Central memory CD8-positive, alpha-beta T cell (primary cell): Measurements from ENCODE around the gene ADI1.

ENCODE experiments used
- ATAC-seq: fragments of 150-1000 bp; cut with Tn5 transposase; replicated peaks from 2 replicates; pipeline ENCODE4 v1.10.0; 2022; ENCODE audit warnings: mild to moderate bottlenecking, moderate FRiP score, moderate number of reproducible peaks; ENCODE audit not compliant: poor library complexity, severe bottlenecking; ENCODE audit errors: extremely low read depth
- DNase-seq, 2 donors: peaks; one replicate each; pipeline ENCODE4 v3.0.0; 2021; ENCODE audit warnings: low spot score in 2 of 2
- H3K27ac Mint-ChIP-seq: one replicate; pipeline ENCODE4 v1.8.0; 2022; ENCODE audit warnings: low read depth, mild to moderate bottlenecking, moderate library complexity, mixed read lengths
- H3K27me3 Mint-ChIP-seq: one replicate; pipeline ENCODE4 v1.8.0; 2022; ENCODE audit warnings: mixed read lengths
- H3K36me3 Mint-ChIP-seq: one replicate; pipeline ENCODE4 v1.8.0; 2022; ENCODE audit warnings: mild to moderate bottlenecking, moderate library complexity, mixed read lengths; ENCODE audit not compliant: insufficient read depth
- H3K4me1 Mint-ChIP-seq: one replicate; pipeline ENCODE4 v1.8.0; 2022; ENCODE audit warnings: mixed read lengths
- H3K4me3 Mint-ChIP-seq: one replicate; pipeline ENCODE4 v1.8.0; 2022; ENCODE audit warnings: mild to moderate bottlenecking, moderate library complexity, mixed read lengths
- H3K9me3 Mint-ChIP-seq: one replicate; pipeline ENCODE4 v1.8.0; 2022; ENCODE audit warnings: mixed read lengths

ADI1 gene

DNA sequence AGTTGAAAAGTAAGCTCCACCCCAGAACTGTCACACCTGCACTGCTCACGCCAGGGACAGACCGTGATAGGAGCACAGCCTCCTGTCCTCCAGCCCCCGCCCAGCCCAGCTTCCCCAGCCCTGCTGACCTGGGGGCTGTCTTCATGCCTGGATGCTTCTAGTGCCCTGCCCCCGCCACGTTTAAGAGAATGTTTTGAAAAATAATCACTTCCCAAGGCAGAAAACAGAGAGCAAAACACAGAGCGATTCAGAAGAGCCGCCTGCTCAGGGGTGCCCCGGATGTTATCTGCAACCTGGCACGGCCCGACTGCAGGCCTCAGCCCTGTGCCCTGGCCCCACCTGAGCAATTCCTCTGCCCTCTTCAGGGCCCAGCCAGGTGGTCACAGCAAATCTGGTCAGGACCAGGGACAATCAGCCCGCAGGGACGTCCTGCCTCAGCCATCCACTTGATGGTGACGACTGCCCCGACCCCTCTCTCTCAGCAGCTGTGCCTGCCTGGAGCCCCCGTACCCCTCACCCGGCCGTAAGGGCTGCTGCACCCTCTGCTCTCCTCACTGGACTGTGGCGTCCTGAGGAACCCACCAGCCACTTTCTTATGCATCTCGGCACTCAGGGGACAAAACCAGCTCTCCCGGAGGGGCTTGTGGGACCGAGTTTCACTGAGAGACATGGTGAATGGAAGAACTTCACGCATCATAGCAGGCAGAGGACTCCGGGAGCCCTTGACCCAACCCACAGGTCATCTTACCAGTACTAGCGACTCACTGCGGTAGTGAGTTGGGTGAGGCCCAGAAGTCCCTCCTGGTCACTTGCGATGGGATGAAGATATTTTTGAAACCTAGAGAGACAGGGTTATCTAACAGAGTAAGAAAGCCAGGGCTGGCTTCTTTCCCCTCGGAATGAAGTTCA, 30.2 kb downstream of the ADI1 start:
- ATAC-seq (no peak), DNase-seq (no peak)
- Mint-ChIP-seq H3K4me1 (no peaks in the 10 kb centered on the region), H3K9me3 (no peaks in the 10 kb centered on the region), H3K4me3 (no peak overlapping the region), H3K27me3 (no peaks in the 10 kb centered on the region), H3K36me3 (peaks cover 2% of the 10 kb centered on the region), H3K27ac (peak overlapping the region; percentile 68)

- no peak overlapping the region for H3K4me3 Mint-ChIP-seq
- no peak for DNase-seq
- H3K27ac Mint-ChIP-seq = no peak overlapping the region
- H3K27me3 Mint-ChIP-seq = no peaks in the 10 kb centered on the region
- H3K36me3 Mint-ChIP-seq = peaks cover 2% of the 10 kb centered on the region
- no peak for ATAC-seq
- H3K4me1 Mint-ChIP-seq = no peaks in the 10 kb centered on the region
- no peaks in the 10 kb centered on the region for H3K9me3 Mint-ChIP-seq
Measured at GRCh38 chr2:3488061-3488531, 31.2 kb downstream of the ADI1 start.

- no peak overlapping the region for H3K27ac Mint-ChIP-seq
- DNase-seq (no peak), ATAC-seq (no peak)
- H3K27me3 Mint-ChIP-seq = no peaks in the 10 kb centered on the region
- H3K4me3 Mint-ChIP-seq = no peak overlapping the region
- no peaks in the 10 kb centered on the region for H3K4me1 Mint-ChIP-seq
- no peaks in the 10 kb centered on the region for H3K9me3 Mint-ChIP-seq
- peaks cover 2% of the 10 kb centered on the region for H3K36me3 Mint-ChIP-seq
Measured at GRCh38 chr2:3487432-3487831, 31.9 kb downstream of the ADI1 start.

GRCh38 chr2:3487028-3487425, 32.3 kb downstream of the ADI1 start:
- Mint-ChIP-seq H3K4me1 (no peaks in the 10 kb centered on the region), H3K4me3 (no peak overlapping the region), H3K9me3 (no peaks in the 10 kb centered on the region), H3K36me3 (peaks cover 2% of the 10 kb centered on the region), H3K27me3 (no peaks in the 10 kb centered on the region), H3K27ac (no peak overlapping the region)
- DNase-seq = no peak
- no peak for ATAC-seq

DNA sequence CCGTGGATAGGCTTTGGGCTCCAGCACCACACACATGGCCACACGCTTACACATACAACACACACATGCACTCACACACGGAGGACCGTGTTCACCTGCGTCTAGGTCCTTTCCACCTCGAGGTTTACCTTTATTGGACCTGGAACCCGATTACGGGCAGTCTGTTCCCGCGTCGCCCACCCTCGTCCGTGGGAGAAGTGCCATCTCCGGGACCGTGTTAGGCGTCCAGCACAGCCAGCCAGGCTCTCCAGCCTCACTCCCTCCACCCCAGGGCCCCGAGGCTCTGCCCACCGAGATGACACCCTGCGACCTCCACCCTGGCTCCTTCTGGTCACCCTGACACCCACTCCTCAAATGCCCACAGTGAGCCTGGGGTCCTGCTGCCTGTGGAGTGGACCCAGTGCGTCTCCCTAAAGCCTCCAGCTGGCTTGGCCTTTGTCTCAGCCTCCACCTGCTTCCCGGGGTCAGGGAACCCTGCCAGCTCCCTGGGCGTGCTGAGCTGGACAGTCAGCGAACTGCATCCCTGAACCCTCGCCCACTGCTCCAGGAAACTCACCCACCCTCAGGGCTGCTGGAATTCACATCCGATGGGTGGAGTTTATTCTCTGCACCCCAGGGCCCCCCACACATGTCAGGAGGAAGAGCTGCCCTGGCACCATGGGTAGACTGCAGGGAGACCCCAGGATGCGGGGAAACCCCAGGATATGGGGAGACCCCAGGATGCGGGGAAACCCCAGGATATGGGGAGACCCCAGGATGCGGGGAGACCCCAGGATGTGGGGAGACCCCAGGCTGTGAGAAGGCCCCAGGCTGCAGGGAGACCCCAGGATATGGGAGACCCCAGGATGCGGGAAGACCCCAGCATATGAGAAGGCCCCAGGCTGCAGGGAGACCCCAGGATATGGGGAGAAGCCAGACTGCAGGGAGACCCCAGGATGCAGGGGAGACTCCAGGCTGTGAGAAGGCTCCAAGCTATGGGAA, 33.0 kb downstream of the ADI1 start:
- Mint-ChIP-seq H3K9me3 (no peaks in the 10 kb centered on the region), H3K36me3 (peaks cover 2% of the 10 kb centered on the region), H3K27ac (peak overlapping the region; percentile 80), H3K4me3 (no peak overlapping the region), H3K27me3 (no peaks in the 10 kb centered on the region), H3K4me1 (no peaks in the 10 kb centered on the region)
- DNase-seq = no peak
- no peak for ATAC-seq

DNA sequence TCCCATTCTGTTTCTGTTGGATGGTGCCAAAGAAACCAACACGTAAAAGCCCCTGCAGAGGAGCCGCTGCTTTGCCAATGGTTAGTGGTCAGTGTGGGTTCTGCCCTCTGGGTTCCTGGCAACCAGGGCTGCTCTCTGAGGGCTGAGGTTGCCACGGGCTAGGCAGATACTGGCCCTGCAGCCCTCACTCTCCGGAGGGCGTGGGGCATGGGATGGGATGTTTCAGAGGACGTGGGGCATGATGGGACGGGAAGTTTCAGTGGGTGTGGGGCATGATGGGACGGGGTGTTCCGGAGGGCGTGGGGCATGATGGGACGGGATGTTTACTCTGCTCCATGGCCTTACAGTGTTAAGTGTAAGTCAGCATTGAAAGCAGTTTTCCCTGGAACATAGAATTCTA, 34.2 kb downstream of the ADI1 start:
- DNase-seq (no peak), ATAC-seq (no peak)
- H3K27ac Mint-ChIP-seq = peak overlapping the region; percentile 80
- no peaks in the 10 kb centered on the region for H3K9me3 Mint-ChIP-seq
- H3K4me3 Mint-ChIP-seq = no peak overlapping the region
- peaks cover 2% of the 10 kb centered on the region for H3K36me3 Mint-ChIP-seq
- H3K27me3 Mint-ChIP-seq = no peaks in the 10 kb centered on the region
- no peaks in the 10 kb centered on the region for H3K4me1 Mint-ChIP-seq

DNA sequence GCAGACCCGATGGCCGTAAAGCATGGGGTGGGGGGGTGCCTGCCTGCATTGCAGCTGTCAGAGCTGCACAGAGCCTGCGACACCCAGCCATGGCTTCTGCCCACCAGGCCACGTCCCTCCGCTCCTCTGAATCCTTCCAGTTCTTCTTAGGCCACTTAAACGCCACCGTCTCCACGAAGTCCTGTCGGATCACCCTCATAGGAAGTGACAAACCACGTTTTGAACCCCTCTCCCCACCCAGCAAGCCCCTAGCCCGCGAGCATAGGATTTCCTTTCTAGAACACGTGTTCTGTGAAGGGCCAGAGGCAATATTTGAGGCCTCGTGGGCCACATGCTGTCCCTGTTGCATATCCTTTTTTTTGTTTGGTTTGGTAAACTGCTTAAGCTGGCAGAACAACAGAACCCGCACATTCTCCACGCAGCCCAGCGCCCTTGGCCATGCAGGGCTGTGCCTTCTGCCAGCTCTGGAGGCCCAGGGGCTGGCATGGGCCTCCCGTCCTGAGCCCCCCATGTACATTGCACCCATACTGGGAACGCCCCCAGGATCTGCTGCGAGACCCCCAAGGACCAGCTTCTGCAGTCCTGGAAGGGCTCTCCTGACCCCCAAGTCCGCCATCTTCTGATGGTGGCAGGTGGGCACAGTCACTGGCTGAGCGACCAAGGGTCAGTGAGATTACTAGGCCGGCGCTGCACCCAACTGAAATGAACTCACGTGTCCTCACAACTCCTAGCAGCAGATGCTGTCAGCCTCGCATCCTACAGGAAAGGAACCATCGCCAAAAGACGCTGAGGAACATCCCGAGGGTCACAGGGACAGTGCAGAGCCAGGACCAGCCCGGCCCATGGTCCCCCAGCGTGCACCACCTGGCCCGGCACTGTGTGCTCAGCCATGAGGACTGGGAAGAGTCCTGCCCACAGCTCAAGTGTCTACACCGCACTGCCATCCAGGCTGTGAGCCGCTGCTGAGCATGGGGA, 35.1 kb downstream of the ADI1 start:
- Mint-ChIP-seq H3K4me3 (no peak overlapping the region), H3K4me1 (no peaks in the 10 kb centered on the region), H3K9me3 (no peaks in the 10 kb centered on the region), H3K27ac (no peak overlapping the region), H3K27me3 (no peaks in the 10 kb centered on the region), H3K36me3 (peaks cover 5% of the 10 kb centered on the region)
- ATAC-seq (no peak), DNase-seq (no peak)

DNA sequence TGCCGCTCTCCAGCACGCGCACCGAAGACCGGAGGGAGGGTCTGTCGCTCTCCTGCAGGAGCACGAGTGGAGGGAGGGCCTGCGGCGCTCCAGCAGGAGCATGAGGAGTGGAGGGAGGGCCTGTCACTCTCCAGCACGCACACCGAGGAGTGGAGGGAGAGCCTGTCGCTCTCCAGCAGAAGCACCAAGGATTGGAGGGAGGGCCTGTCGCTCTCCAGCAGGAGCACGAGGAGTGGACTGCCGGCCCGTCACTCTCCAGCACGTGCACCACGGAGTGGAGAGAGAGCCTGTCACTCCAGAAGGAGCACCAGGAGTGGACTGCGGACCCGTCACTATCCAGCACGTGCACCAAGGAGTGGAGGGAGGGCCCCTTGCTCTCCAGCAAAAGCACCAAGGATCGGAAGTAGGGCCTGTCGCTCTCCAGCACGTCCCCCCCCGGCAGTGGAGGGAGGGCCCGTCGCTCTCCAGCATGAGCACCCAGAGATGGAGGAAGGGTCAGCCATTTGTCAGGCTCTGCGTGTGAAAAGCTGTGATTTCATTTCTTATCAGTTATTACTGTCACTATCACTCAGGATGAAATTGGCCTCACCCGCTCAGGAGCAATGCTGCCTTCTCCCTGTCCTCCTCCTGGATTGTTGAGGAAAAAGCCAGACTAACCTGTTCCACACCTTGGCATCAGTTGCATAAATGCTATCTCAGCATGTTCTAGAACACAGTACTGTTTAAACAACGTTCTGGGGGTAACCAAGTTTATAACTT, 35.9 kb downstream of the ADI1 start:
- ATAC-seq = no peak
- Mint-ChIP-seq H3K9me3 (no peaks in the 10 kb centered on the region), H3K27me3 (no peaks in the 10 kb centered on the region), H3K4me1 (no peaks in the 10 kb centered on the region), H3K4me3 (no peak overlapping the region), H3K36me3 (peaks cover 7% of the 10 kb centered on the region), H3K27ac (no peak overlapping the region)
- no peak for DNase-seq

DNA sequence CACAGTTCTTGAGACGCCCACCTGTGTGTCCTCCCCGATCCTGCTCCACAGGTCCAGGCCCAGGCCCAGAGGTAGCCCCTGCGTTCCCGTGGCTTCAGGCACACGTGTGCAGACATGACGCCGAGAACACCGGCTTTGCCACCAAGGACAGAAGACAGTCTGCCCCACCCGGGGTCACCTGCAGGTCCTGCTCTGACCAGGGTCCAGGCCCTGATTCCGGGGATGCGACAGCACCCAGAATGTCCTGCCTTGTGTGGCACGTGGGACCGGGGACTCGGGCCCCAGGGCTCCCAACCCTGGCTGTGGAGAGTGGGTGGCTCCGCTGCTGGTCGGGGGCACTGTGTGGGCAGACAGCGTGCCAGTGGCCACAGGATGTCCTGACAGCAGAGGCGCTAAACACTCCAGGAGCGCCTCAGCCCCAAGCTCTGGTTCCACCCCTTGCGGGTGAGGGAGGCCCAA, 36.9 kb downstream of the ADI1 start:
- DNase-seq (no peak), ATAC-seq (no peak)
- H3K27me3 Mint-ChIP-seq = no peaks in the 10 kb centered on the region
- peaks cover 11% of the 10 kb centered on the region for H3K36me3 Mint-ChIP-seq
- H3K4me3 Mint-ChIP-seq = no peak overlapping the region
- no peak overlapping the region for H3K27ac Mint-ChIP-seq
- H3K9me3 Mint-ChIP-seq = no peaks in the 10 kb centered on the region
- H3K4me1 Mint-ChIP-seq = no peaks in the 10 kb centered on the region

DNA sequence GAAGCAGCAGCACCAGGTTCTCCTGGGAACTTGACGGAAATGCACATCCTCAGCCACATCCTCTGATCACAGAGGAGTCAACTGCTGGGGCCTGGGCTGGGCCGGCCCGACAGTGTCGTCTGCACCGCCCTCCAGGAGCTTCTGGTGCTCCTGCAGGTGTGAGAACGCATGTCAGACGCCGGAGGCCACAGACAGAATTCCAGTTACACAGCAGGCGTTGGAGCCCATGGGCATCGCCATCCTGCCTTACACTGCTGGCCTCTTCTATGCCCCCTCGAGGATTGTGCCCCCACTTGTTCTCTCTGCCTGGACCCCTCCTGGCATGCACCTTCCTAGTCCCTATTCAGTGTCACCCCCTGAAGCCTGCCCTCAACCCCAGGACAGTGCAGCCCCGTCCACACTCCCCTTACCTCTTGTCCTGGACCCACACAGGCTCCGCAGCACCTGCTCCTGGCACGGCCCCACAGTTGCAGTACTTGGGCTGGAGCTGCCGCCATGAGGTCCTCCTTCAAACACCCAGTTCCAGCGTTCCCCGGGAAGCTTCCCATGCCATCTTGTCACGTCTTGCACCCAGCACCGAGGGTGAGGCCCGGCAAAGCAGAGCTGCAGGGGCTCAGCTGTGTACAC, 37.5 kb downstream of the ADI1 start:
- Mint-ChIP-seq H3K4me3 (no peak overlapping the region), H3K4me1 (no peaks in the 10 kb centered on the region), H3K27ac (no peak overlapping the region), H3K9me3 (no peaks in the 10 kb centered on the region), H3K27me3 (no peaks in the 10 kb centered on the region), H3K36me3 (peaks cover 11% of the 10 kb centered on the region)
- DNase-seq (no peak), ATAC-seq (no peak)

DNA sequence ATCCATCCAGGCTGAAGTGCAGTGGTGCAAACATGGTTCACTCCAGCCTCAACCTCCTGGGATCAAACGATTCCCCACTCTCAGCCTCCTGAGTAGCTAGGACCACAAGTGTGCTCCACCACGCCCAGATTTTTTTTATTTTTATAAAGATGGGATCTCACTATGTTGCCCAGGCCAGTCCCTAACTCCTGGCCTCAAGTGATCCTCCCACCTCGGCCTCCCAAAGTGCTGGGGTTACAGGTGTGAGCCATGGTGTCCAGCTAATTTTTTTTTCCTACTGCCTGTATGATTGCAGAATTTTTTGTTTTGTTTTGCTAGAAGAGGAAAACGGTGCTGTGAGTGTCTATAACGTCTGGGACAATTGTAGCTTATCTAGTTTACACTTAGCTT, 38.3 kb downstream of the ADI1 start:
- Mint-ChIP-seq H3K27ac (no peak overlapping the region), H3K9me3 (no peaks in the 10 kb centered on the region), H3K4me3 (no peak overlapping the region), H3K27me3 (no peaks in the 10 kb centered on the region), H3K4me1 (no peaks in the 10 kb centered on the region), H3K36me3 (peaks cover 12% of the 10 kb centered on the region)
- ATAC-seq = no peak
- no peak for DNase-seq
